OCI-M1 (cell line): ENCODE data around the gene SLC28A3.
"Not testable (repeated sequence)": the region's sequence is repeated elsewhere in the genome, so short reads cannot be mapped to it uniquely, and the experiment has no call there.

Experiments
- DNase-seq: peaks from one replicate; lab custom pipeline; 2025; lab: John Stamatoyannopoulos, UW

The SLC28A3 gene, protein sequence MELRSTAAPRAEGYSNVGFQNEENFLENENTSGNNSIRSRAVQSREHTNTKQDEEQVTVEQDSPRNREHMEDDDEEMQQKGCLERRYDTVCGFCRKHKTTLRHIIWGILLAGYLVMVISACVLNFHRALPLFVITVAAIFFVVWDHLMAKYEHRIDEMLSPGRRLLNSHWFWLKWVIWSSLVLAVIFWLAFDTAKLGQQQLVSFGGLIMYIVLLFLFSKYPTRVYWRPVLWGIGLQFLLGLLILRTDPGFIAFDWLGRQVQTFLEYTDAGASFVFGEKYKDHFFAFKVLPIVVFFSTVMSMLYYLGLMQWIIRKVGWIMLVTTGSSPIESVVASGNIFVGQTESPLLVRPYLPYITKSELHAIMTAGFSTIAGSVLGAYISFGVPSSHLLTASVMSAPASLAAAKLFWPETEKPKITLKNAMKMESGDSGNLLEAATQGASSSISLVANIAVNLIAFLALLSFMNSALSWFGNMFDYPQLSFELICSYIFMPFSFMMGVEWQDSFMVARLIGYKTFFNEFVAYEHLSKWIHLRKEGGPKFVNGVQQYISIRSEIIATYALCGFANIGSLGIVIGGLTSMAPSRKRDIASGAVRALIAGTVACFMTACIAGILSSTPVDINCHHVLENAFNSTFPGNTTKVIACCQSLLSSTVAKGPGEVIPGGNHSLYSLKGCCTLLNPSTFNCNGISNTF

DNA sequence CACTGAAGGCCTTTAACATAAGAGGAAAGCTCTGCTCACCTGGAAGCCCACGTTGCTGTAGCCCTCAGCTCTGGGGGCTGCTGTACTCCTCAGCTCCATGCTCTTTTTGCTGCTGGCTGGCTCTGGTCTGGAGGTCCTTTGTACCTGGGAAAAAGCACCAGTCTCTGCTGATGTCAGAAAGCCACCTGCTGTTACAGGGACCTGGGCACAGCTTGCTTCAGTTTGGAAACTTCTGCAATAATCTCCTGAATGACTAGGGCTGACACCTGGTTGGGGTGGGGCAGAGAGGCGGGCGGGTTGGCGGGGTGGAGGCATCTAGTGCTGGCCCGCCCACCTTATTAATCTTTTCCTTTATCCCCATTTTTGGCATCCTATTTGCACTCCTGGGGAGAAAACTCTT is at the start of gene SLC28A3:
SLC28A3 (minus strand) TSS at position 224 of the 400 bp plus-strand sequence; CDS start at position 99, 125 bp downstream.
- no peak for DNase-seq

DNA sequence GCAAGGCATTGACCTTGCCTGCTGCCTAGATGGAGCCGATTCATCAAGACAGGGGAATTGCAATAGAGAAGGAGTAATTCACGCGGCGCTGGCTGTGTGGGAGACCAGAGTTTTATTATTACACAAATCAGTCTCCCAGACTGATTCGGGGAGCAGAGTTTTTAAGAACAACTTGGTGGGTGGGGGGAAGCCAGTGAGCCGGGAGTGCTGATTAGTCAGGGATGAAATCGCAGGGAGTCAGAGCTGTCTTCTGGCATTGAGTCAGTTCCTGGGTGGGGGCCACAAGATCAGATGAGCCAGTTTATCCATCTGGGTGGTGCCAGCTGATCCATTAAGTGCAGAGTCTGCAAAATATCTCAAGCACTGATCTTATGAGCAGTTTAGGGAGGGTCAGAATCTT is 49.7 kb upstream of the SLC28A3 start:
- not testable (repeated sequence) for DNase-seq

DNA sequence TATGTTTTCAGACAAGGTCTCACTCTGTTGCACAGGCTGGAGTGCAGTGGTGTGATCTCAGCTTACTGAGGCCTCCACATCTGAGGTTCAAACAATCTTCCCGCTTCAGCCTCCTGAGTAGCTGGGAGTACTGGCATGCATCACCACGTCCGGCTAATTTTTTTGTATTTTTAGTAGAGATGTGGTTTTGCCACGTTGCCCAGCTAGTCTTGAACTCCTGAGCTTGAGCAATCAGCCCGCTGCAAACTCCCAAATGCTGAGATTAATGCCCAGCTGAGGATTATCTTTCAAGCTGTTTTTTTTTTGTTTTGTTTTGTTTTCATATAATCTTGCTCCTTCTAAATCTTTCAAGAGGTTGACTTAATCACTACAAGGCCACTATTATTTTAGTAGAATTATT is 47.3 kb upstream of the SLC28A3 start:
- DNase-seq: no peak

DNA sequence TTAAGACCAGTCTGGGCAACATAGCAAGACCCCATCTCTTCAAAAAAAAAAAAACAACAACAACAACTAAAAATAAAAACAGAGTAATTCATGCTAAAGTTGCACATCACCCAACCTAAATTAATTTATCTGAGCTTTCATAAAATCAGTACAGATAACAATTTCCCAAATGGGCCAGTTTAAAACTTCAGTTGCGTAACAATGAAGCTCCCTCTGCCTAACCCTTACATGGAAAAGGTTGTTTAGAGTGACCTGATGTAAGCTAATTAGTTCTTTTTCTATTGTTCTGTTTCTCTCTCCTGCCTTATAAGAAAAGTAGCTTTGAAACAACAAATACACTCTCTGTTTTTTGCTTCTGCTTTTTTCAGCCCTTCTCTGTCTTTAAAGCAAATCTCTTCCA is 46.2 kb upstream of the SLC28A3 start:
- no peak for DNase-seq

DNA sequence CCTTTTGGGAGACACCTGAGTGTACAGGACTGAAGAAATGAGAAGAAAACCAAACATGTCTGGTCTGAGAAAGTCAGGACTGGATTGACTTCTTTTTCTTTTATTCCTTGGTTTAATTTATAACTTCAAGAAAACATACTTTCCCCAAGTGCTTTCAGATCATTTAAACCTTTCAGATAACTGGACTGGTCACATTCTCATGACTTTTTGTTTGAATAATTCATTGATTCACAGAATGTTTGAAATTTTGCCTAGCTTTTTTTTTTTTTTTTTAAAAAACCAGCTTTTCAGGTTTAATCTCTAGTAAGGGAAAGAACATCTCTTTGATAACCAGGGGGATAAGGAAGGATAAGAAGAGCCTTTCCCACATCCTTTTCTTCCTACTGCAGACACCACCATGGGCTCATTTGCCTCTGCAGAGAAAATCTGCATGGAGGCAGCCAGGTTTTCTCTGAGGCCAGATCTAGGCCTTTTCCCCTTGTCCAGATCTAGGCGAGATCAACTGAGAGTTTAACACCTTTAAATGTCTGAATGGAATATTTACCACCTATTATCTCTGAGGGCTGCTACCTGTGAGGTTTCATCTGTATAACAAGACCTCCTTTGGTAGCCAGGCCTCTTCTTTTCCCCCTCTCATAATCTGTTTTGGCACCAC is 45.0 kb upstream of the SLC28A3 start:
- DNase-seq: no peak

DNA sequence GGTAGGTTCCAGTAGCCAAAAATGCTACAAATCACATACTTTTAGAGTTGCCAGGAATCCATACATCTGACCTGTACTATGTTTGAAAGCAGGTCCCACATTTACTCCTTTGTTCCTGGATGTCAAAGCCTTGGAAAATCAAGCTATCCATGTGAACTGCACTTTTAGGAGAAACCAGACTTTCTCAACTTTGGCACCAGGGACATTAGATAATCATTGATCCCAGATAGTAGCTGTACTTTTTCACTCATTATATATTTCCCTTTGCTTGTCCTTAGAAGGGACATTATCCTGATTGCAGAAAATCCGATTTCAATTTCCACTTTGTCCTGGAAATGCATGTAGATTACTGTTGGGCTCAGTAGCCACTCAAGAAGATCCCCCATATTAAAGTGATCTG is 44.1 kb upstream of the SLC28A3 start:
- no peak for DNase-seq

DNA sequence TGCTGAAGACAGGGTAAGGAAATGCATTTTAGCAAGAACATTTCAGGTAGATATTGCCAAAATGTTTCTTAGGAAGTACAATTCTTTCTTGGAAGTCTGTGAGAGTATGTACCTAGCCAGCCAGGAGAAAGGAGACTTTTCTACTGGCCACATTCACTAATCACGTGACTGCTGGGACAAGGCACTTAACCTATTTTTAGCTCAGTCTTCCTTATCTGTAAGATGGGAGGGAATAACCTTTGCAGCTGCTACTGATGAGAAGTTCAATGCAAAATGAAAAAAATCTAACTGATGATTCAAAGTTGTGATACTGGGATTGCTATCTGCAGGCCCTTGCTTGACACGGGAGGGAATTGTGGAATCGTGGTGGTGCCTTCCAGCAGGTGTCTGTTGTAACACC is 42.6 kb upstream of the SLC28A3 start:
- DNase-seq: peak; percentile 36

DNA sequence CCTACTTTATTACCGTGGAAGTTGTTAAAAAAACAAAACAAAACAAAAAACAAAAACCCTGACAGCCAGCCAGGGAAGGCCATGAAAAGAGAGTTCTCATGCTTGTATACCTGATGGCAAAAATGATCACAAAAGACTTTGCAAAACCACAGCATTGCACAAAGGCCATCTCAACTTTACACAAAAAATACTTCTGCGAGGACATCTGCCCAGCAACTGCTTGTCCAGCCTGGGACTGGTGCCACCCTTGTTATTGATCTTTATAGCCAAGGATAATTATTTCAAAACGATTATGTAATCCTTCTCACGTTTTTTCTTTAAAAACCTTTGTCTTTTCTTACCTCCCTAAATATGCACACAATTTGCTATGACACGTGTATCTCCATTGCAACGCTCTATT is 42.2 kb upstream of the SLC28A3 start:
- DNase-seq: no peak

DNA sequence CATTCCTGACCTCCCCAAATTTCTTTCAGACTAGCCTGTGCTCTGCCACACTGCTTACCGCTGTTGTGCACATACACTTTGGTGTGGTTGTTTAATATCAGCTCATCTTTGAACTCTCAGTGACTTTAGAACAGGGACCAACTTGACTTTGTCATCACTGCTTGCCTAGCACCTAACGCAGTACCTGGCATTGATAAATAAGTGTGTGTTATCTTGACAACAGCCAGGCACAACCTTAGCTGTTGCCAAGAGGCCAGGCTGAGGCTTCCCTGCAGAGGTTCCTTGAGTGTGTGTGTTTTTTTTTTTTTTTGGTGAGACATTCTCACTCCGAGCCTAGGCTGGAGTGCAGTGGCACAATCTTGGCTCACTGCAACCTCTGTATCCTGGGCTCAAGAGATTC is 41.0 kb upstream of the SLC28A3 start:
- DNase-seq: no peak

DNA sequence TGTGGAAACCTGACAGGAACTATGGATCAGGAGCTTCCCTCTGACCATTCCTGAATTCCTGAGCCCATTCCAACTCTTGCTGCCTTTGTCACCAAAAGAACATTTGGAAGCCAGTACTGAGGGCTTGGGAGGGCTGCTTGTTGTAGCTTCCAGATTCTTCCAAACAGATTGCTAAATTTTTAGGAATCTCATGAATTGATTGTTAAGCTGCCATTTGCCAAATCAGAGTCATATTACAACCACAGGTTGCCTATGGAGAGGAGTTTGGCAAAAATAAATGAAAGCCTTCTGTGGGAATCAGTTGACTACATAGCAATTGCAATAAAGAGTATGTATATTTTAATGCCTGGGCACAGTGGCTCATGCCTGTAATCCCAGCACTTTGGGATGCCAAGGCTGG is 39.2 kb upstream of the SLC28A3 start:
- DNase-seq: no peak

DNA sequence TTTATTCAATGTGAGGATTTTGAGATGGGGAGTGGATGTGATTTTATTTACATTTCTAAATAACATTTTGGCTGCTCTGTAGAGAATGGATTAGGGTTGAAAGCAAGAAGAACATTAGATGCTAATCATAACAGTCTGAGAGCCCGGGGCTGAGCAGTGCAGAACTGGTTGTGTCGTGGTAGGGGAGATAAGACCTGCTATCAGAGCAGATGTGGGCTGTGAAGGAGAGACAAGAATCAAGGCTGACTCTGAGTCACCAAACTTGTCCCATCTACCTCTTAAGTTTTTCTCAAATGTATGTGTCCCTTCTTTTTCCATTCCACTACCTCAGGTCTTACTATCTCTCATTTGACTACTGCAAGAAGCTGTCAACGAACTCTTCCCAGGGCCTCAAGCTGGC is 35.4 kb upstream of the SLC28A3 start:
- peak; percentile 44 for DNase-seq

DNA sequence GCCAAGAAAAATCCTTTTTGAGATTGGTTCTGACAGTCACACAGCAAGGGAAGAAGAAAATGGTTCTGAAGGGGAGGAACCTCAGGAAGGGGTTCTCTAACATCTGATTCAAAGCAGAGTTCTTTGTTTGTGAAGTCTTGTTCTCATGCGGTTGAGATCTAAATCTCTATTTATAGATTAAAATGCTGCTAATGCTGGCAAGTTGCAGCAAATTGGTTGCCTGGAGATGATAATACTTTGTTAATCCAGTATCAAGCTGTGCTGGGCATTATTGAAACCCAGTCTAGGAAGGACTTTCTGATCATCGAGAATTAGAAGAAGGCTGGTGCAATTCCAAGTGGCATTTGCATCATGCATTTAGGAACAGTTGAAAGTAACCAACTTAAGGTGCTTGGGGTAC is 34.0 kb upstream of the SLC28A3 start:
- DNase-seq: peak; percentile 36

DNA sequence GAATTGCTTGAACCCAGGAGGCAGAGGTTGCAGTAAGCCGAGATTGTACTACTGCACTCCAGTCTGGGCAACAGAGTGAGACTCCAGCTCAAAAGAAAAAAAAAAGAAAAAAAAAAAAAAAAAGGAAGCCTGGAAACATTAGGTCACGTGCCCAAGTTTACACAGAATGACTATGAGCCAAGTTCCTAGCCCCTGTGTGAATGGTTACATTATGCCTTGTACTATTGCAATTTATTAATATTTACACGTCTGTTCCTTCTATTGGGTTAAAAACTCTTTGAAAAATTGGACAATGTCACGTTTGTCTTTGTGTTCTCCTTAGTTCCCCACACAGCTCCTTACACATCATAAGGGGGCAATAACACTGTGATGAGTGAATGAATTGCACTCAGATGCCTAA is 33.5 kb upstream of the SLC28A3 start:
- peak; percentile 44 for DNase-seq

DNA sequence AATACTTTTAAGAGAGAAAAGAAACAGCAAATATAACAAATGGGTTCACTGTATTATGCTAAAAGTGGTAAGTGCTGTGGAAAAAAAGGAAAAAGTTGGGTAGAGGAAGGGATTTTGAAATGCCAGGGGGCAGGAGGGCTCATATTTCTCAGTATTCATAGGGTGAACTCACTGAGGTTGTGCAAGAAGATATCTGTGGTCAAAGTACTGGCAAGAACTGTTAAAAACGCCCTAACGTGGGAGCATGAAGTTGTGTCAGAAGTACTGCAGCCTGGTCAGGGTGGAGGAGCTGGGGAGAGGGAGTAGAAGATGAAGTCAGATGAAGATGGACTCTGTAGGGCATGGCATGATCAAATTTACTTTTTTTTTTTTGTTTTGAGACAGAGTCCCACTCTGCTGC is 31.2 kb upstream of the SLC28A3 start:
- DNase-seq: peak; percentile 88

DNA sequence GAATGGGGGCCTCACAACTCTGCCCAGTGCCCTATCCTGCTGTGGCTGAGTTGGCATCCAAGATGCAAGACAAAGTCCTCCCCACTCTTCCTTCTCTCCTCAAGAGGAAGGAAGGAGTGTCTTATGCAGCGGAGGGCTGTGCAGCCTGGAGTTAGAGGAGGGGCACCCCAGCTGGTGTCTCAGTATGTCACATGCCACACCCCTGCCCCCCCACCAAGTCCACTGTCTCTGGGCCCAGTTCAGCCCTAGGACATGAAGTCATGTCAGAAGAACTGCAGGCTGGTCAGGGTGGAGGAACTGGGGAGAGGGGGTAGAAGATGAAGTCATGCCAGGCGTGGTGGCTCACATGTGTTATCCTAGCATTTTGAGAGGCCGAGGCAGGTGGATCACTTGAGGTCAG is 28.0 kb upstream of the SLC28A3 start:
- no peak for DNase-seq

DNA sequence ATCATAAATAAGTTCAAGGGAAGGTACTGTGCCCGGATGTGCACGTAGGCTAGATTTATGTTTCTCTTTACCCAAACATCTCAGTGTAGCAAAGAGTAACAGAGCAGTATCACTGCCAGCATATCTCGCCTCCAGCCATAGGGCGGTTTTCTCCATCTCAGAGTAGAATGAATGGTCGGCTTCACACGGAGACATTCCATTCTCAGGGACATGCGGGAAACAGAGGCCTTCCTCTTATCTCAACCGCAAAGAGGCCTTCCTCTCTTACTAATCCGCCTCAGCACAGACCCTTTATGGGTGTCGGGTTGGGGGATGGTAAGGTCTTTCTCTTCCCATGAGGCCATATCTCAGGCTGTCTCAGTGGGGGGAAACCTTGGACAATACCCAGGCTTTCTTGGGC is 27.2 kb upstream of the SLC28A3 start:
- DNase-seq: peak; percentile 91

DNA sequence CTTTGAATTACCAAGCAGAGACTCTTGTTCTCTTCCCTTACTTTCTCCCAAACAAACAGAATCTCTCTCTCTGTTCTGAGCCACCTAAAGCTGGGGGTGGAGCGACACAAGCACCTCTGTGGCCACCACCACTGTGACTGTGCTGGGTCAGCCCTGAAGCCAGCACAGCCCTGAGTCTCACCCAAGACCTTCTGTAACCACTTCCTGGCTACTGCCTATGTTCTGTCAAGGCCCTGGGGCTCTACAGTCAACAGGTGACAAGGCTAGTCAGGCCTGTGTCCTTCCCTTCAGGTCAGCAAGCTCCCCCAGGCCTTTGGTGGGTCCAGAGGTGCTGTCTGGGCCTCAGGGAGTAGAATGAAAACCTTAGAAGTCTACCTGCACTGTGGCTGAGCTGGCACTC is 26.1 kb upstream of the SLC28A3 start:
- DNase-seq: peak; percentile 39

DNA sequence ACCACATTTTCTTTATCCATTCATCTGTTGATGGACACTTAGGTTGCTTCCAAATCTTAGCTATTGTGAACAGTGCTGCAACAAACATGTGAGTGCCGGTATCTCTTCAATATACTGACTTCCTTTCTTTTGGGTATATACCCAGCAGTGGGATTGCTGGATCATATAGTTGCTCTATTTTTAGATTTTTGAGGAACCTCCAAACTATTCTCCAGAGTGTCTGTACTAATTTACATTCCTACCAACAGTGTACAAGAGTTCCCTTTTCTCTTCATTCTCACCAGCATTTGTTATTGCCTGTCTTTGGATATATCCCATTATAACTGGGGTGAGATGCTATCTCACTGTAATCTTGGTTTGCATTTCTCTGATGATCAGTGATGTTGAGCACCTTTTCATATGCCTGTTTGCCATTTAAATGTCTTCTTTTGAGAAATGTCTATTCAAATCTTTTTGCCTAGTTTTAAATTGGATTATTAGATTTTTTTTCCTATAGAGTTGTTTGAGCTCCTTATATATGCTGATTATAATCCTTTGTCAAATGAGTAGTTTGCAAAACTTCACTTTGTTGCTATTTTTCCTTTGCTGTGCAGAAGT is 24.4 kb upstream of the SLC28A3 start:
- DNase-seq: peak; percentile 10

DNA sequence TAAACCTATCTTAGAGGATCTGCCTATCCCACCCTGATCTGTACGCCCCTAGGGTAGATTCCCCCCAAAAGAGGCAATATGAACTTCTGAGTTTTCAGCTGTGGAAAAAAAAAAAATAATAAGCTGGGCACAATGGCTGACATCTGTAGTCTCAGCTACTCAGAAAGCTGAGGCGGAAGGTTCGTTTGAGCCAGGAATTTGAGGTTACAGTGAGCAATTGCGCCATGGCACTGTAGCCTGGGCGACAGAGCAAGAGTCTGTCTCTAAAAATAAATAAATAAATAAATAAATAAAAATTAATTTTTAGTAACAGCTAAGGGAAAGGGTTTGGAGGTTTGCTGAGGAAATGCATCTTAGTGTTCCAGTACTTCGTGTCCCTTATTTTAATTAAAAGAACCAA is 21.1 kb upstream of the SLC28A3 start:
- DNase-seq: no peak

DNA sequence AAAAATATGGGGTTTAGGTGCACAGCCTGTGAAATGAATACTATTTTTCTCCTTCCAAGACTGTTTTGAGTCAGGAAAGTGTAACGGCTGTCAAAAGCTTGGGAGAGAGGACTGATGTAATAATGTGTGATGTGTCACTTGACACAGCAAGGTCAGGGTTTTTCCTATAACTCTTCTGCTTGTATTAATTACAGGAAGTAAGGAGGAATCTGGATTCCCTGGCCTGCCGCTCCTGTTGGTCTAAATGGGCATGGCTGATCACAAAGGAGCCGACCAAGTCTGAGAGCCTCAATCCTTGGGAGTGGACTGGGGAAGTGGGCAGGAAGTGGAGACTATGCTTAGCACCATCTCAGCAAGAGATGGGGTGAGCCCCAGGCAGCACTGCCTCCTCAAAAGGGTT is 16.7 kb upstream of the SLC28A3 start:
- peak; percentile 13 for DNase-seq

DNA sequence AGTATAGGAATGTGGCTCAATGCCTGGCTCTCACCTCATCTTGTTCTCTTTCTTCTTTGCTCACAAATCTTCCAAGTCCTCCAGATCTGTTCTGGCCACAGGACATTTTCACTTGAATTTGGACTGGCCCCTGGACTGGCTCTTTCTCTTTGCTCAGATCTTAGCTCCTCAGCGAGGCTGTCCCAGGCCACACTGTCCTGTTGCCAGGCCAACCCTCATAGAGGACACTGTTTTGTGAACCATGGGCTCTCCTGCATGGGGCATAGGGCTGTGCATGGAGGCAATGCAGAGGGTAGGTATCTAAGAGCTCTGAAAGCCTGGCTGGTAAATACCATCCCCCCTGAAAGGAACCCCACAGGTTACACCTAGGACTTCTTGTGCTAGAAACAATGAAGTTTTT is 13.5 kb upstream of the SLC28A3 start:
- no peak for DNase-seq

DNA sequence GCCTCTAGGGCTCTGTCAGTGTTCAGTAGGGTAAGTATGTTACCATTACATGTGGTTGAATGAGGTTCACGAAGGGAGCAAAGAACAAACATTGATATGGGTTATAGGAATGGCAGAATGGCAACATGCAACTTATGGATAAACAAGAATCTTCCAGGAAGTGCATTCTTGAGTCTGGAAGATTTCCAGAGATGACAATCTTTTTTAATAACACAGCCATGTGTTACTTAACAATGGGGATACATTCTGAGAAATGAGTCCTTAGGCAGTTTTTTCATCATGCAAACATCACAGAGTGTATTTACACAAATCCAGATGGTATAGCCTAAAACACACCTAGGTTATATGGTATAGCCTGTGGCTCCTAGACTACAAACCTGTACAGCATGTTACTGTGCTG is 9.1 kb upstream of the SLC28A3 start:
- DNase-seq: peak; percentile 13

DNA sequence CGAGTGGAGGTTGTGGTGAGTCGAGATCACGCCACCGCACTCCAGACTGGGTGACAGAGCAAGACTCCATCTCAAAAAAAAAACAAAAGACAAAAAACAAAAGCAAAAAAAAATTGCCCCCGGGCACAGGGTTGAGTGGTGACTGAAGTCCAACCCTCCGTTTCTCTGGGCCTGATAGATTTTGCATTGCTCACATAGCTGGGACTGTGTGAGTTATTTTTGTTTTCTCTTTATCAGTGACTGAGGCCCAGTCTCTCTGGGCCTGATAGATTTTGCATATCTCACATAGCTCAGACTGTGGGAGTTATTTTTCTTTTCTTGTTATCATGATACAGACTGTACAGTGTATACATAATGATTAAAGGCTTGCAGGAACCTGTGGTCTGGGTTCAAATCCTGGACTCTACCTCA is 2.6 kb upstream of the SLC28A3 start:
- DNase-seq: peak; percentile 96
